Measurements from ENCODE around the gene YKT6.

Gene YKT6

DNA sequence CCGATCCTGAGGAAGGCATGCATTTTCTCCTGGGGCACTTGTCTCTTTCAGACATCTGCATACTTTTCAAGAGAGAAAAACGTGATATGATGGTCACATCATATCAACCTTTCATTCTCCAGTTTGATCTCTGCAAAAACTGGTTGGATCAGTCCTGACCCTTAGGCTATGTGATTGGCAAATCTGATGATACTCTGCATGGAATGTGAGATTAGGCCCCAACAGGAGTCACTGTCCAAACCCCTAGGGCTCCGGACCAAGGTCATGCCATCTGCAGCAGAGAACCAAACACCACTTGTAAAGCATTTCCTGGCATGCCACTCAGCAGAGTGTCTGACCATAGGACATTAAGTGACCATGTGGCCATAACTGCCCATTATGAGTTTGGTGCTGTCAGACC lies 20.1 kb upstream of the YKT6 start:
- H3K9me3 ChIP-seq (ENCODE audit: control insufficient read depth, insufficient read depth, low read length), result peaks cover 16% of the 10 kb centered on the region
- no peak overlapping the region for H3K27ac ChIP-seq (ENCODE audit: low read depth, low read length)
- H3K4me2 ChIP-seq (ENCODE audit: low read length), result no peak overlapping the region
- no peaks in the 10 kb centered on the region for H3K9me2 ChIP-seq (replicated peaks; ENCODE audit: control insufficient read depth, low read length)
- H3K4me1 ChIP-seq (ENCODE audit: control insufficient read depth, low read length), result peaks cover 3% of the 10 kb centered on the region; the same call in 1 of the 2 replicates
- no peaks in the 10 kb centered on the region for H3F3A ChIP-seq (ENCODE audit: control insufficient read depth, insufficient read depth)
- no peaks in the 10 kb centered on the region for H3K79me2 ChIP-seq (ENCODE audit: control insufficient read depth, low read length)
- TF ChIP-seq EZH2phosphoT487 (IDR thresholded peaks at IDR 0.05; ENCODE audit: borderline replicate concordance, low read length), result no peak
- TF ChIP-seq, protein P1, sequence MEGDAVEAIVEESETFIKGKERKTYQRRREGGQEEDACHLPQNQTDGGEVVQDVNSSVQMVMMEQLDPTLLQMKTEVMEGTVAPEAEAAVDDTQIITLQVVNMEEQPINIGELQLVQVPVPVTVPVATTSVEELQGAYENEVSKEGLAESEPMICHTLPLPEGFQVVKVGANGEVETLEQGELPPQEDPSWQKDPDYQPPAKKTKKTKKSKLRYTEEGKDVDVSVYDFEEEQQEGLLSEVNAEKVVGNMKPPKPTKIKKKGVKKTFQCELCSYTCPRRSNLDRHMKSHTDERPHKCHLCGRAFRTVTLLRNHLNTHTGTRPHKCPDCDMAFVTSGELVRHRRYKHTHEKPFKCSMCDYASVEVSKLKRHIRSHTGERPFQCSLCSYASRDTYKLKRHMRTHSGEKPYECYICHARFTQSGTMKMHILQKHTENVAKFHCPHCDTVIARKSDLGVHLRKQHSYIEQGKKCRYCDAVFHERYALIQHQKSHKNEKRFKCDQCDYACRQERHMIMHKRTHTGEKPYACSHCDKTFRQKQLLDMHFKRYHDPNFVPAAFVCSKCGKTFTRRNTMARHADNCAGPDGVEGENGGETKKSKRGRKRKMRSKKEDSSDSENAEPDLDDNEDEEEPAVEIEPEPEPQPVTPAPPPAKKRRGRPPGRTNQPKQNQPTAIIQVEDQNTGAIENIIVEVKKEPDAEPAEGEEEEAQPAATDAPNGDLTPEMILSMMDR (IDR thresholded peaks at IDR 0.05; ENCODE audit: low read depth, low read length, poor library complexity, severe bottlenecking), result no peak
- no peak overlapping the region for H3K4me3 ChIP-seq (ENCODE audit: low read length)
- H3K36me3 ChIP-seq (ENCODE audit: control insufficient read depth, low read length), result no peaks in the 10 kb centered on the region
- no peaks in the 10 kb centered on the region for H4K20me1 ChIP-seq (ENCODE audit: control insufficient read depth, insufficient read depth, low read depth, low read length)
- H3K27me3 ChIP-seq (ENCODE audit: control insufficient read depth, low read length), result peaks cover 53% of the 10 kb centered on the region

DNA sequence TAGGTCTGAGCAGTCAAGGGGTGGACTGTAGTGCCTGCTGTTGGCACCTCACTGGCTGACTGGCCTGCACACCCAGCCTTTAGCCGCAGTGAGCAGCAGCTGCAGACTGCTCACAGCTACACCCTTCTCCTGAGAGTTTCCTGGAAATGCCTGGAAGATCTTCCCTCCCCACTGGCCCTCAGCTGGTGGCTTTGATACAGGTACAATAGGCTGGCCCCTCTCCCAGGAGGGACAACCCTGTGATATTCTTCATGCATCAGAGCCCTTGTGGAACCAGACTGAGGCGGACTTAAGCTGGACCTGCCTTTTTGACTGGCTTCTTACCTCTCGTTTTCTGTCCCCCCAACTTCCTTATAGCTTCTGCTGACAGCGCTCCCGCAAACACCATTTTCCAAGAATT lies 18.0 kb upstream of the YKT6 start:
- H3K9me2 ChIP-seq (replicated peaks; ENCODE audit: control insufficient read depth, low read length), result no peaks in the 10 kb centered on the region
- peaks cover 16% of the 10 kb centered on the region for H3K9me3 ChIP-seq (ENCODE audit: control insufficient read depth, insufficient read depth, low read length)
- H3F3A ChIP-seq (ENCODE audit: control insufficient read depth, insufficient read depth), result no peaks in the 10 kb centered on the region
- TF ChIP-seq, protein P1 (IDR thresholded peaks at IDR 0.05; ENCODE audit: low read depth, low read length, poor library complexity, severe bottlenecking), result no peak
- TF ChIP-seq EZH2phosphoT487 (IDR thresholded peaks at IDR 0.05; ENCODE audit: borderline replicate concordance, low read length), result no peak
- no peak overlapping the region for H3K27ac ChIP-seq (ENCODE audit: low read depth, low read length)
- no peak overlapping the region for H3K4me3 ChIP-seq (ENCODE audit: low read length)
- no peak overlapping the region for H3K4me2 ChIP-seq (ENCODE audit: low read length)
- H4K20me1 ChIP-seq (ENCODE audit: control insufficient read depth, insufficient read depth, low read depth, low read length), result no peaks in the 10 kb centered on the region
- H3K27me3 ChIP-seq (ENCODE audit: control insufficient read depth, low read length), result peaks cover 39% of the 10 kb centered on the region
- H3K79me2 ChIP-seq (ENCODE audit: control insufficient read depth, low read length), result no peaks in the 10 kb centered on the region
- H3K36me3 ChIP-seq (ENCODE audit: control insufficient read depth, low read length), result no peaks in the 10 kb centered on the region
- peaks cover 3% of the 10 kb centered on the region; the same call in 1 of the 2 replicates for H3K4me1 ChIP-seq (ENCODE audit: control insufficient read depth, low read length)

DNA sequence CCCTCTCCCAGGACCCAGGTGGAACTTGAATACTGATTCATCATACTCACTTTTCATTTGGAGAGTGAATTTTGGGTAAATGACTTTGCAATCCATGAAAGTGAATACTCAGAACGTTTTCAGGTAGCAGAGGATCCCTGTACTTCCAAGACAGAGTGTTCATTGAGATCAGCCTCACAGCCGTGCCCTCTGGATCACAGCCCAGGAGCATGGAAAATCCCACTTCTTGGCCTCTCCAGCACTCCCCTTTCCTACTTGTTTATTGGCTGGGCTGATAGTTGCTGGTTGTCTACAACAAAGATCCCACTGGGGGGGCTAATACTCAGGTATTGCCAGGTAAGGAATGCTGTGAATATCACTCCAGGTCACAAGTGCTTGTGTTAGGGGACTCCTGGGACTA lies 17.4 kb upstream of the YKT6 start:
- peaks cover 16% of the 10 kb centered on the region for H3K9me3 ChIP-seq (ENCODE audit: control insufficient read depth, insufficient read depth, low read length)
- H3K4me1 ChIP-seq (ENCODE audit: control insufficient read depth, low read length), result peaks cover 3% of the 10 kb centered on the region; the same call in 1 of the 2 replicates
- no peak overlapping the region for H3K4me3 ChIP-seq (ENCODE audit: low read length)
- no peaks in the 10 kb centered on the region for H3K36me3 ChIP-seq (ENCODE audit: control insufficient read depth, low read length)
- no peaks in the 10 kb centered on the region for H3K9me2 ChIP-seq (replicated peaks; ENCODE audit: control insufficient read depth, low read length)
- no peaks in the 10 kb centered on the region for H3F3A ChIP-seq (ENCODE audit: control insufficient read depth, insufficient read depth)
- H3K4me2 ChIP-seq (ENCODE audit: low read length), result no peak overlapping the region
- peaks cover 37% of the 10 kb centered on the region for H3K27me3 ChIP-seq (ENCODE audit: control insufficient read depth, low read length)
- no peaks in the 10 kb centered on the region for H3K79me2 ChIP-seq (ENCODE audit: control insufficient read depth, low read length)
- no peaks in the 10 kb centered on the region for H4K20me1 ChIP-seq (ENCODE audit: control insufficient read depth, insufficient read depth, low read depth, low read length)
- H3K27ac ChIP-seq (ENCODE audit: low read depth, low read length), result no peak overlapping the region
- TF ChIP-seq, protein P1 (IDR thresholded peaks at IDR 0.05; ENCODE audit: low read depth, low read length, poor library complexity, severe bottlenecking), result no peak
- TF ChIP-seq EZH2phosphoT487 (IDR thresholded peaks at IDR 0.05; ENCODE audit: borderline replicate concordance, low read length), result no peak

Data from DOHH2 (cell line).